ENCODE measurements around the gene KLF12. TPM values are rescaled to one million over a fixed set of nuclear protein-coding genes. Genes with fewer than 3 reads are reported as not detected.

Gene KLF12
- total RNA-seq, 1 donor from 2014 or later = 5.4 TPM

- intact Hi-C loops (cut with DNase I) = no loop called here
- Histone ChIP-seq H3K27ac (no peak overlapping the region), H3K9me3 (no peaks in the 10 kb centered on the region), H3K27me3 (no peaks in the 10 kb centered on the region), H3K36me3 (no peaks in the 10 kb centered on the region), H3K4me3 (no peak overlapping the region), H3K4me1 (no peaks in the 10 kb centered on the region)
- no peak for DNase-seq (ENCODE audit: extremely low spot score in 2 of 2)
- TF ChIP-seq POLR2AphosphoS5 (IDR thresholded peaks at IDR 0.05; ENCODE audit: insufficient read depth in 1 of 2, low read depth in 1 of 2) (no peak), POLR2A (IDR thresholded peaks at IDR 0.05) (no peak), CTCF (IDR thresholded peaks at IDR 0.05) (no peak)
These were observed 35.5 kb upstream of the KLF12 start for GRCh38 chr13:74169676-74170075.

- H3K27ac ChIP-seq = no peak overlapping the region
- no peak overlapping the region for H3K4me3 ChIP-seq
- DNase-seq (ENCODE audit: extremely low spot score in 2 of 2) = no peak
- intact Hi-C loops (cut with DNase I) = no loop called here
- H3K9me3 ChIP-seq = no peaks in the 10 kb centered on the region
- no peak for TF ChIP-seq CTCF (IDR thresholded peaks at IDR 0.05)
- no peaks in the 10 kb centered on the region for H3K36me3 ChIP-seq
- H3K4me1 ChIP-seq = no peaks in the 10 kb centered on the region
- H3K27me3 ChIP-seq = no peaks in the 10 kb centered on the region
These were observed 34.1 kb upstream of the KLF12 start for GRCh38 chr13:74168263-74168675.

- no peaks in the 10 kb centered on the region for H3K36me3 ChIP-seq
- H3K4me1 ChIP-seq = no peaks in the 10 kb centered on the region
- no peak overlapping the region for H3K4me3 ChIP-seq
- intact Hi-C loops (cut with DNase I) = no loop called here
- TF ChIP-seq CTCF (IDR thresholded peaks at IDR 0.05) = no peak
- H3K9me3 ChIP-seq = no peaks in the 10 kb centered on the region
- H3K27me3 ChIP-seq = no peaks in the 10 kb centered on the region
- no peak overlapping the region for H3K27ac ChIP-seq
- no peak for DNase-seq (ENCODE audit: extremely low spot score in 2 of 2)
These were observed 32.2 kb upstream of the KLF12 start for GRCh38 chr13:74166261-74167004.

- no peak overlapping the region for H3K4me3 ChIP-seq
- no peaks in the 10 kb centered on the region for H3K4me1 ChIP-seq
- H3K36me3 ChIP-seq = no peaks in the 10 kb centered on the region
- H3K27me3 ChIP-seq = no peaks in the 10 kb centered on the region
- intact Hi-C loops (cut with DNase I) = no loop called here
- no peak for DNase-seq (ENCODE audit: extremely low spot score in 2 of 2)
- no peak overlapping the region for H3K27ac ChIP-seq
- no peaks in the 10 kb centered on the region for H3K9me3 ChIP-seq
- TF ChIP-seq POLR2AphosphoS5 (IDR thresholded peaks at IDR 0.05; ENCODE audit: insufficient read depth in 1 of 2, low read depth in 1 of 2) (no peak), CTCF (IDR thresholded peaks at IDR 0.05) (no peak), POLR2A (IDR thresholded peaks at IDR 0.05) (no peak)
These were observed 28.6 kb upstream of the KLF12 start for GRCh38 chr13:74162782-74163181.

- H3K27ac ChIP-seq = no peak overlapping the region
- no peaks in the 10 kb centered on the region for H3K27me3 ChIP-seq
- no peak for TF ChIP-seq POLR2A (IDR thresholded peaks at IDR 0.05)
- TF ChIP-seq CTCF (IDR thresholded peaks at IDR 0.05) = no peak
- no peak for TF ChIP-seq POLR2AphosphoS5 (IDR thresholded peaks at IDR 0.05; ENCODE audit: insufficient read depth in 1 of 2, low read depth in 1 of 2)
- DNase-seq (ENCODE audit: extremely low spot score in 2 of 2) = no peak
- H3K4me3 ChIP-seq = no peak overlapping the region
- no peaks in the 10 kb centered on the region for H3K4me1 ChIP-seq
- no peaks in the 10 kb centered on the region for H3K36me3 ChIP-seq
- intact Hi-C loops (cut with DNase I) = no loop called here
- no peaks in the 10 kb centered on the region for H3K9me3 ChIP-seq
These were observed 27.9 kb upstream of the KLF12 start for GRCh38 chr13:74162135-74162534.

Data from vagina (tissue), 2 donors.